Hematopoietic multipotent progenitor cell (in vitro differentiated cells): ENCODE results near the gene NFE2L1. TPM values are rescaled to one million over a fixed set of nuclear protein-coding genes. Genes with fewer than 3 reads are reported as not detected.
"Not testable (repeated sequence)": the region's sequence is repeated elsewhere in the genome, so short reads cannot be mapped to it uniquely, and the experiment has no call there.

Source experiments
- DNase-seq, 3 donors: peaks; one replicate each; pipeline ENCODE4 v3.0.0-alpha.2; 2011 to 2015; ENCODE audit warnings: low read depth in 2 of 3, low spot score in 2 of 3
- total RNA-seq: library from RNA; depleted of rRNA; stranded (reverse); fragments of >200 nt; gene quantifications from one replicate; pipeline ENCODE4 v1.2.3, GENCODE V29; 2012

The NFE2L1 gene
- total RNA-seq, 1 donor: 39.0 TPM

GRCh38 chr17:48022901-48023300, 25.3 kb upstream of the NFE2L1 start:
- no peak for DNase-seq

- peak in 2 of 3 donors; percentile 66 to 68 for DNase-seq
These were observed 24.6 kb upstream of the NFE2L1 start for GRCh38 chr17:48023400-48024148.

- DNase-seq: peak in 2 of 3 donors; percentile 29 to 38
These were observed 23.8 kb upstream of the NFE2L1 start for GRCh38 chr17:48024149-48025039.

GRCh38 chr17:48025040-48025903, 22.9 kb upstream of the NFE2L1 start:
- peak; percentile 94 to 96 (median 95) for DNase-seq

- no peak for DNase-seq
These were observed 22.2 kb upstream of the NFE2L1 start for GRCh38 chr17:48025904-48026501.

GRCh38 chr17:48026502-48027321, 21.4 kb upstream of the NFE2L1 start:
- peak in 2 of 3 donors; percentile 82 to 88 for DNase-seq

GRCh38 chr17:48027322-48027981, 20.7 kb upstream of the NFE2L1 start:
- DNase-seq: no peak

GRCh38 chr17:48028736-48029135, 19.4 kb upstream of the NFE2L1 start:
- DNase-seq: no peak

- DNase-seq: no peak
These were observed 17.6 kb upstream of the NFE2L1 start for GRCh38 chr17:48030531-48030930.

- DNase-seq: no peak
These were observed 16.2 kb upstream of the NFE2L1 start for GRCh38 chr17:48031966-48032365.

- not testable (repeated sequence) for DNase-seq
These were observed 13.4 kb upstream of the NFE2L1 start for GRCh38 chr17:48034734-48035133.

- no peak for DNase-seq
These were observed 11.5 kb upstream of the NFE2L1 start for GRCh38 chr17:48036693-48037035.

- DNase-seq: peak; percentile 37 to 61 (median 59)
These were observed 10.9 kb upstream of the NFE2L1 start, which contains the start of gene COPZ2 for GRCh38 chr17:48037036-48037837. TSS of gene COPZ2 (minus strand) at chr17:48037797. CDS start at chr17:48037777, 20 bp downstream.

GRCh38 chr17:48037838-48038323, 10.3 kb upstream of the NFE2L1 start:
- DNase-seq: no peak

- no peak for DNase-seq
These were observed 9.5 kb upstream of the NFE2L1 start for GRCh38 chr17:48038687-48039086.

- DNase-seq: no peak
These were observed 5.0 kb upstream of the NFE2L1 start for GRCh38 chr17:48043176-48043575.

- DNase-seq: no peak
These were observed 3.3 kb upstream of the NFE2L1 start for GRCh38 chr17:48044851-48045250.
